Glutamatergic neuron (in vitro differentiated cells): Measurements from ENCODE around the gene EAPP. TPM values are rescaled to one million over a fixed set of nuclear protein-coding genes. Genes with fewer than 3 reads are reported as not detected.
"Not testable (repeated sequence)": the region's sequence is repeated elsewhere in the genome, so short reads cannot be mapped to it uniquely, and the experiment has no call there.

Experiments
- DNase-seq: peaks from one replicate; pipeline ENCODE4 v3.0.0; 2022
- H3K27ac Mint-ChIP-seq: one replicate; pipeline ENCODE4 v1.8.0; 2020; ENCODE audit warnings: mild to moderate bottlenecking, mixed read lengths, inconsistent platforms; ENCODE audit not compliant: unreplicated experiment
- H3K27me3 Mint-ChIP-seq: one replicate; pipeline ENCODE4 v1.8.0; 2020; ENCODE audit warnings: mild to moderate bottlenecking, moderate library complexity, mixed read lengths, inconsistent platforms; ENCODE audit not compliant: unreplicated experiment
- H3K36me3 Mint-ChIP-seq: one replicate; pipeline ENCODE4 v1.8.0; 2020; ENCODE audit warnings: mild to moderate bottlenecking, mixed read lengths, inconsistent platforms; ENCODE audit not compliant: unreplicated experiment
- H3K4me1 Mint-ChIP-seq: one replicate; pipeline ENCODE4 v1.8.0; 2020; ENCODE audit warnings: mild to moderate bottlenecking, low read depth, mixed read lengths, inconsistent platforms; ENCODE audit not compliant: unreplicated experiment
- H3K4me3 Mint-ChIP-seq: one replicate; pipeline ENCODE4 v1.8.0; 2020; ENCODE audit warnings: mild to moderate bottlenecking, mixed read lengths, inconsistent platforms; ENCODE audit not compliant: unreplicated experiment
- H3K9me3 Mint-ChIP-seq: one replicate; pipeline ENCODE4 v1.8.0; 2020; ENCODE audit warnings: mild to moderate bottlenecking, moderate library complexity, mixed read lengths, inconsistent platforms; ENCODE audit not compliant: unreplicated experiment
- total RNA-seq: library from RNA; stranded (reverse); fragmentation: NEBNext Ultra II Directional; extraction: Animal tissue kit (Norgen Biotek cat#: 25700); gene quantifications from one replicate; pipeline ENCODE4 v1.2.1, GENCODE V29; 2021; ENCODE audit not compliant: unreplicated experiment
- TF ChIP-seq, protein P1 (sequence below): fragments of 200-600 bp; sonication (generic); IDR thresholded peaks from one replicate; pipeline ENCODE4 v1.5.0; 2021; ENCODE audit not compliant: partially characterized antibody, unreplicated experiment

Gene EAPP
- total RNA-seq, 1 donor from 2014 or later = 33.2 TPM

- Mint-ChIP-seq H3K27me3 (peaks cover 2% of the 10 kb centered on the region), H3K4me1 (peaks cover 5% of the 10 kb centered on the region), H3K36me3 (no peaks in the 10 kb centered on the region), H3K4me3 (peak overlapping the region; percentile 61), H3K9me3 (peaks cover 2% of the 10 kb centered on the region), H3K27ac (peak overlapping the region; percentile 45)
- TF ChIP-seq, protein P1, sequence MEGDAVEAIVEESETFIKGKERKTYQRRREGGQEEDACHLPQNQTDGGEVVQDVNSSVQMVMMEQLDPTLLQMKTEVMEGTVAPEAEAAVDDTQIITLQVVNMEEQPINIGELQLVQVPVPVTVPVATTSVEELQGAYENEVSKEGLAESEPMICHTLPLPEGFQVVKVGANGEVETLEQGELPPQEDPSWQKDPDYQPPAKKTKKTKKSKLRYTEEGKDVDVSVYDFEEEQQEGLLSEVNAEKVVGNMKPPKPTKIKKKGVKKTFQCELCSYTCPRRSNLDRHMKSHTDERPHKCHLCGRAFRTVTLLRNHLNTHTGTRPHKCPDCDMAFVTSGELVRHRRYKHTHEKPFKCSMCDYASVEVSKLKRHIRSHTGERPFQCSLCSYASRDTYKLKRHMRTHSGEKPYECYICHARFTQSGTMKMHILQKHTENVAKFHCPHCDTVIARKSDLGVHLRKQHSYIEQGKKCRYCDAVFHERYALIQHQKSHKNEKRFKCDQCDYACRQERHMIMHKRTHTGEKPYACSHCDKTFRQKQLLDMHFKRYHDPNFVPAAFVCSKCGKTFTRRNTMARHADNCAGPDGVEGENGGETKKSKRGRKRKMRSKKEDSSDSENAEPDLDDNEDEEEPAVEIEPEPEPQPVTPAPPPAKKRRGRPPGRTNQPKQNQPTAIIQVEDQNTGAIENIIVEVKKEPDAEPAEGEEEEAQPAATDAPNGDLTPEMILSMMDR = no peak
- DNase-seq = no peak
Observed at GRCh38 chr14:34554540-34555250, 15.2 kb upstream of the EAPP start.

DNA sequence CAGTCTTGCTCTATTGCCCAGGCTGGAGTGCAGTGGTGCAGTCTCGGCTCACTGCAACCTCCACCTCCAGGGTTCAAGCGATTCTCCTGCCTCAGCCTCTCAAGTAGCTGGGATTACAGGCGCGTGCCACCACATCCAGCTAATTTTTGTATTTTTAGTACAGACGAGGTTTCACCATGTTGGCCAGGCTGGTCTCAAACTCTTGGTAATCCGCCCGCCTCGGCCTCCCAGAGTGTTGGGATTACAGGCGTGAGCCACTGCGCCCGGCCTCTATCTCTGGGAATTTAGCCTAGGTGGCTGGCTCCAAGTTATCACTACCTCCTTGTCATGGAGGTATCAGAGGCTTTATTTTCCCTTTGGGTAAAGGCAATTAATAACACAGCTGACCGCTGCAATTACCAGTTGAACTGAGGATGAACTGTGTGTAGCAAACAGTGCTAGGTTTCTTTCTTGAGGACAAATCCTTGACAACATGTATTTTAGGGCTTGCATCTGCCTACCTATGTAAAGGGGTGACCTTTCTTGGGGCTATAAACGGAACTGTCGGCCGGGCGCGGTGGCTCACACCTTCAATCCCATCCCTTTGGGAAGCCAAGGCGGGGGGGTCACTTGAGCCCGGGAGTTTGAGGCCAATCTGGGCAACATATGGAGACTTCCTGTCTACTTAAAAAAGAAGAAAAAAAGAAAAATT, 9.9 kb upstream of the EAPP start:
- not testable (repeated sequence) for H3K4me3 Mint-ChIP-seq, H3K9me3 Mint-ChIP-seq, H3K4me1 Mint-ChIP-seq, H3K36me3 Mint-ChIP-seq, H3K27ac Mint-ChIP-seq, DNase-seq, H3K27me3 Mint-ChIP-seq

- no peaks in the 10 kb centered on the region for H3K36me3 Mint-ChIP-seq
- no peaks in the 10 kb centered on the region for H3K27me3 Mint-ChIP-seq
- no peaks in the 10 kb centered on the region for H3K9me3 Mint-ChIP-seq
- H3K27ac Mint-ChIP-seq = no peak overlapping the region
- H3K4me1 Mint-ChIP-seq = no peaks in the 10 kb centered on the region
- no peak for DNase-seq
- TF ChIP-seq, protein P1 = no peak
- no peak overlapping the region for H3K4me3 Mint-ChIP-seq
Observed at GRCh38 chr14:34548472-34548981, 9.0 kb upstream of the EAPP start.

- H3K27ac Mint-ChIP-seq, H3K9me3 Mint-ChIP-seq, H3K27me3 Mint-ChIP-seq, H3K4me1 Mint-ChIP-seq, DNase-seq, H3K36me3 Mint-ChIP-seq, H3K4me3 Mint-ChIP-seq: not testable (repeated sequence)
Observed at GRCh38 chr14:34547136-34547520, 7.6 kb upstream of the EAPP start.

DNA sequence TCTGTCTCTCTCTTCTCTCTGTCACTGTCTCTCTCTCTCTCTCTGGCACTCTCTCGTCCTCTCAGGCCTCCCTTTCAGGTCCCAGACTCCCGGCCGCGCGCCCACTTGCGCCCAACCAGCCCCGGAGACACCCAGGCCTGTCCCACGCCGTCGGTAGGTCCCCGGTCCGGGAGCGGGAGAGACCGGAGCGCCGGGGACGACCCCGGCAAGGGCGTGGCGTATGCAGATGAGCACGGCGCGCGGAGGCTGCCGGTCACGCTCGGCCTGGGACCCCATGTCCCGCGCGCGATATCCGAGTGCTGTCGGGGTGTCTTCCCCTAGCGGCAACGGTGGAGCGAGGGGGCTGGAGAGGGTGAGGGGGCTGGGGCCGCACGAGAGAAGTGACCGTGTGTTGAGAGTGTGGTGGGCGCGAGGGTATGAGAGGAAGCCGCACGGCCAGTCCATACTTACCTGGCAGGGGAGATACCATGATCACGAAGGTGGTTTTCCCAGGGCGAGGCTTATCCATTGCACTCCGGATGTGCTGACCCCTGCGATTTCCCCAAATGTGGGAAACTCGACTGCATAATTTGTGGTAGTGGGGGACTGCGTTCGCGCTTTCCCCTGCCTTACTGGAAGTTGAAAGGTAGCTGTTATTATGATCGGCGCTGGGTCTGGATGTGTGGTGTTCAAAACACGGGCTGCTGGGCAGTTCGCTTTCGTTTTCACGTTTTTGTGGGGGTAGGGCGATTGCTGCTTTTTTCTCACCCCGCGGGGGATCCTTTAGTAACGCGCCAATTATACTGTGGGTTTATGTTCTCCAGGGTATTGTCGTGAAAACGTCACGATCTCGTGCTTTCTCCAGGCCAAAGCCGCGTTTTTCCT, 7.0 kb upstream of the EAPP start:
- H3K27ac Mint-ChIP-seq, H3K4me1 Mint-ChIP-seq, H3K36me3 Mint-ChIP-seq, H3K4me3 Mint-ChIP-seq, DNase-seq, H3K27me3 Mint-ChIP-seq, H3K9me3 Mint-ChIP-seq: not testable (repeated sequence)

GRCh38 chr14:34540181-34541059, 919 bp upstream of the EAPP start:
- Mint-ChIP-seq H3K4me3 (peak overlapping the region; percentile 100), H3K27ac (peak overlapping the region; percentile 94)
- not testable (repeated sequence) for H3K9me3 Mint-ChIP-seq, DNase-seq, H3K4me1 Mint-ChIP-seq, H3K27me3 Mint-ChIP-seq, H3K36me3 Mint-ChIP-seq
